ENCODE data around the gene PLCD4.

The PLCD4 gene

DNA sequence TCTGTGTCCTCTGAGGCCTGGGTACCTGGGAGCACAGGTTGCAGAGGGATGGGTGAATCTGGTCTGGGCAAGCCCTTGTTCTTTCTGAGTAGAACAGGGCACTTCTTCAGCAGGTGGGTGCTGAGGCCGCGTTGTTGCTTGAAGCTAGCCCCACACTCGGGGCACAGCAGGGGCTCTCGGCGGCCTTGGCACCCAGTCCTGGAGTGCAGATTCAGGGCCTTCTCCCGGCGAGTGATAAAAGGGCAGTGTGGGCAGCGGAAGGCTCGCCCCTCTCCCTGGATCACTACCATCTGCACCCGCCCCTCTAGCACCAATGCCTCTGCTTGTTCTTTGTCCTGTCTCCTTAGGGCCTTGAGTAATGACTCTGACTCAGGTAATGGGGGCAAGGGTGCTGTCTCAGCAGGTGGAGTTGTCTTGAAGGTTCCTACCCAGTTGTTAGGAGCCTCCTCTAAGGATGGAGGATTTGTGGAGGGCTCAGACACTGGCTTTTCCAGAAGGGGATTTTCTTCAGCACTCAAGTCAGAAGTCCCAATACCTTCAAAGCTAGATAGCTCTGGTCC is 36.1 kb downstream of the PLCD4 start:
- H3K27me3 Mint-ChIP-seq = no peaks in the 10 kb centered on the region
- H3K4me3 Mint-ChIP-seq = no peak overlapping the region
- ATAC-seq (no peak), DNase-seq (no peak)
- H3K9me3 Mint-ChIP-seq = no peaks in the 10 kb centered on the region
- peaks cover 6% of the 10 kb centered on the region for H3K4me1 Mint-ChIP-seq
- no peak overlapping the region for H3K27ac Mint-ChIP-seq

GRCh38 chr2:218644721-218645120 is 37.0 kb downstream of the PLCD4 start:
- H3K27me3 Mint-ChIP-seq = no peaks in the 10 kb centered on the region
- ATAC-seq (no peak), DNase-seq (no peak)
- no peaks in the 10 kb centered on the region for H3K9me3 Mint-ChIP-seq
- peaks cover 6% of the 10 kb centered on the region for H3K4me1 Mint-ChIP-seq
- peak overlapping the region; percentile 9 to 94 for H3K27ac Mint-ChIP-seq
- H3K4me3 Mint-ChIP-seq = no peak overlapping the region

- H3K9me3 Mint-ChIP-seq = no peaks in the 10 kb centered on the region
- H3K27ac Mint-ChIP-seq = peak overlapping the region in 1 of 2 donors; percentile 40
- H3K4me3 Mint-ChIP-seq = no peak overlapping the region
- ATAC-seq = no peak
- no peak for DNase-seq
- H3K27me3 Mint-ChIP-seq = no peaks in the 10 kb centered on the region
- peaks cover 6% of the 10 kb centered on the region for H3K4me1 Mint-ChIP-seq
These were observed 37.4 kb downstream of the PLCD4 start for GRCh38 chr2:218645126-218645525.

DNA sequence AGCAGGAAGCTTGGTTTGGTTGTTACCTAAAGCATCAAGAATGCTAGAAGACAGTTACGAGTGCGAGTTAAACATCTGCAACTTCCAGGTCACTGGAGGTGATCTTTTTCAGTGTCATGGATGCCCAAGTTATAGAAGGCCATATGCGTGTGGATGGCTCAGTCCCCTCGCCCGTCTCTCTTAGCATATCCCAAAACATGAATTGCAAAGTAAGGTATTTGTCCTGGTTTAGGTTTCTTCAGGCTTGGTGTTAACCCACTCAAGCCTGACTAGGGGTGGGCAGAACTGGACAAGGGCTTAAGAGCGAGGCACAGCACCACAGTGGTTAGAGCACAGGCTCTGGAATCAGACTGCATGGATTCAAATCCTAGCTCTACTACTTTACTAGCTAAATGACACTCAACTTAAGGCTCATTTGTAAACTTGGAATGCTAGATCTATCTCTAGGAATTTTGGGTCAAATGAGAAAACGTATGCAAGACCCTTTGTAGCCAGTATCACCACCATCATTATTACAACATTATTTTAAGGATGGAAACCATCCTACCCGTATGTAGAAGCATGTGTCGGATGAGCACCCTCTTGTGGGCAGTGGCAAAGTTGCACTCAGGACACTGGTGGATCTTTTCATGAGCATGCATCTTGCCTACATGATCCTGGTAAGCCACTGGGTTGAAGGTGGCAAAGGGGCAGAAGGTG is 40.5 kb downstream of the PLCD4 start:
- ATAC-seq (peak; percentile 83), DNase-seq (peak; percentile 39 to 58)
- Mint-ChIP-seq H3K4me3 (no peak overlapping the region), H3K27ac (no peak overlapping the region), H3K4me1 (peaks cover 13% of the 10 kb centered on the region), H3K9me3 (no peaks in the 10 kb centered on the region), H3K27me3 (no peaks in the 10 kb centered on the region)

GRCh38 chr2:218648787-218649100 is 41.0 kb downstream of the PLCD4 start:
- H3K27me3 Mint-ChIP-seq = no peaks in the 10 kb centered on the region
- peaks cover 13% of the 10 kb centered on the region for H3K4me1 Mint-ChIP-seq
- no peak overlapping the region for H3K4me3 Mint-ChIP-seq
- DNase-seq (no peak), ATAC-seq (peak; percentile 29)
- H3K9me3 Mint-ChIP-seq = no peaks in the 10 kb centered on the region
- no peak overlapping the region for H3K27ac Mint-ChIP-seq

- Mint-ChIP-seq H3K4me3 (no peak overlapping the region), H3K9me3 (no peaks in the 10 kb centered on the region), H3K4me1 (peaks cover 54% of the 10 kb centered on the region), H3K27me3 (no peaks in the 10 kb centered on the region), H3K27ac (no peak overlapping the region)
- DNase-seq (no peak), ATAC-seq (no peak)
These were observed 48.1 kb downstream of the PLCD4 start for GRCh38 chr2:218655751-218656150.

- peak; percentile 53 for ATAC-seq
- peak; percentile 43 to 53 for DNase-seq
- peaks cover 60% of the 10 kb centered on the region for H3K4me1 Mint-ChIP-seq
These were observed 51.1 kb downstream of the PLCD4 start for GRCh38 chr2:218658671-218659257.

DNA sequence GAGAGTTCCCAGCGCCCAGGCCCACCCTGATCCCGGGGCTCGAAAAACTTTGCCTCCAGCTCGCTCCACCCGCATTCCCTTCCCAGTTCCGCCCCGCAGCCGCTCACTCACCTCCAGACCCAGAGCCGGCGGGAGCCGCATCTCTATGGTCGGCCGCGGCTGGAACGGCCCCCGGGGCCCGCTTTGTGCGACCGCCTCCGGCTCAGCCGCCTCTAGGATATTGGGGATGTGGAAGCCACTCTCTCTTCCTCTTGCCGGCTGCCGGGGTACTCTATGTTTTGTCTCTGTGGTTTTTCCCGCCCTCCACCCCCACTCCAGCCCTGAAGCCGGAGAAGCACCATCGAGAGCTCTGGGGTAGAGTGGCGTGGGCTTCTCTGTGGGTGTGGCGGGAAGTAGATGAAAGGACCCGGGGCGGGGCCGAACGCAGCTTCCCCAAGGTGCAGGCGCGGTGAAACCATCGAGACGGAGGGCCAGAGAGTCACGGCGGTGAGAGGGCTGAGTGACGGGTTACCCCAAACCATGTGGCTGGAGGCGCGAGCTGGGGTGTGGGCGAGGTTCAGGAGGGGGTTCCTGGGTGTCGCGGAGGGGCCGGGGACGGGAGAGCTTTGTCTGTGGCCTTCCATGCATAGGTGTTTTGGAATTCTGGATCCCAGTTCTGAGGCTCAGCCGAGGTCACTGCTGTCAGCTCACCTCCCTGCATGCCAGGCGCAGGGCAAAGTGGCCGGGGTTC is 51.7 kb downstream of the PLCD4 start, which contains the start of the genes BCS1L and ZNF142:
BCS1L (plus strand) TSS at position 426 of the 730 bp plus-strand sequence. CDS start 1,305 bp downstream, outside the sequence.
ZNF142 (minus strand) TSS at position 366 of the 730 bp plus-strand sequence. CDS start 3,194 bp downstream, outside the sequence.
- H3K4me1 Mint-ChIP-seq = peaks cover 60% of the 10 kb centered on the region
- peak within 1 kb of the TSS; percentile 93 to 98 for H3K27ac Mint-ChIP-seq
- H3K4me3 Mint-ChIP-seq = peak within 1 kb of the TSS; percentile 92 to 99
- no peaks in the 10 kb centered on the region for H3K27me3 Mint-ChIP-seq
- H3K9me3 Mint-ChIP-seq = no peaks in the 10 kb centered on the region
- DNase-seq = peak; percentile 90 to 94
- peak; percentile 98 for ATAC-seq

More at GRCh38 chr2:218658671-218659257, 51.1 kb downstream of the PLCD4 start:
- Mint-ChIP-seq H3K27me3 (no peaks in the 10 kb centered on the region), H3K9me3 (no peaks in the 10 kb centered on the region), H3K4me3 (peak overlapping the region; percentile 92 to 99), H3K27ac (peak overlapping the region; percentile 93 to 98)

DNA sequence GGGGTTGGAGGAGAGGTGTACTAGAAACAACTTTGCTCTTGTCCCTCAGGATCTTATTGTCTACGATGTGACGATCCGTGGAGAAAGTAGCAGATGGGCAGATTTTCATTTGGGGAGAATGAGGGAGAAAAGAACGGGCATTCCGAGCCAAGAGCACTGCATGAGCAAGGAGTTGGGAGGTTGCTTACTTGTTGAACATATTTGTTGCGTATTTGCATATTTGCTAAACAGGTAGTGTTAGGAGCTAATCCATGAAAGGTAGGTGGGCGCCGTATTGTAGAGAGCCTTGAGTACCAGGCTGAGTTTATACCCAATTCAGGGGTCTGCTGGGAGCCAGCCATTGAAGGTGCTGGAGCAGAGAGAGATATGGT is 52.3 kb downstream of the PLCD4 start:
- peaks cover 58% of the 10 kb centered on the region for H3K4me1 Mint-ChIP-seq
- DNase-seq (no peak), ATAC-seq (no peak)
- H3K27me3 Mint-ChIP-seq = no peaks in the 10 kb centered on the region
- H3K27ac Mint-ChIP-seq = peak overlapping the region; percentile 74 to 98
- no peaks in the 10 kb centered on the region for H3K9me3 Mint-ChIP-seq
- peak overlapping the region; percentile 92 to 99 for H3K4me3 Mint-ChIP-seq

DNA sequence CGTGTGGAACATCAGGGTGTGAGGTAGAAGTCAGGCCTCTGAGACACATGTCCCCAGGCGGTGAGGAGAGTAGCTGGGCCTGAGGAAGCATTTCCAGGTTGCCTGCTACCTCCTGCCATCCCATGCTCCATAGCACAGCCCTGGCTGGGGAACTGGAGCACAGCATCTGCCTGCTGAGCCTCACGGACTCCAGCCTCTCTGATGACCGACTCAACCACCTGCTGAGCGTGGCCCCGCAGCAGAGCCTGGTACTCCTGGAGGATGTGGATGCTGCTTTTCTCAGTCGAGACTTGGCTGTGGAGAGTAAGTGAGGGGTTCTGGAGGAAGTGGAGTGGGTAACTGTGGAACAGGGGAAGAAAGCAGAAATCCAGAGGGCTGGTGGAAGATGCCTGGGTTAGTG is 54.7 kb downstream of the PLCD4 start:
- Mint-ChIP-seq H3K4me1 (peaks cover 39% of the 10 kb centered on the region), H3K9me3 (no peaks in the 10 kb centered on the region), H3K27me3 (no peaks in the 10 kb centered on the region), H3K4me3 (no peak overlapping the region), H3K27ac (peak overlapping the region in 1 of 2 donors; percentile 15)
- no peak for DNase-seq
- no peak for ATAC-seq

- ATAC-seq (no peak), DNase-seq (no peak)
- Mint-ChIP-seq H3K27me3 (no peaks in the 10 kb centered on the region), H3K9me3 (no peaks in the 10 kb centered on the region), H3K4me1 (peaks cover 35% of the 10 kb centered on the region), H3K4me3 (no peak overlapping the region), H3K27ac (no peak overlapping the region)
These were observed 55.1 kb downstream of the PLCD4 start for GRCh38 chr2:218662827-218663226.

- Mint-ChIP-seq H3K9me3 (no peaks in the 10 kb centered on the region), H3K4me3 (no peak overlapping the region), H3K27ac (no peak overlapping the region), H3K27me3 (no peaks in the 10 kb centered on the region), H3K4me1 (peaks cover 26% of the 10 kb centered on the region)
- ATAC-seq (no peak), DNase-seq (no peak)
These were observed 56.2 kb downstream of the PLCD4 start for GRCh38 chr2:218663901-218664300.

GRCh38 chr2:218664653-218665052 is 57.0 kb downstream of the PLCD4 start:
- no peaks in the 10 kb centered on the region for H3K27me3 Mint-ChIP-seq
- no peak overlapping the region for H3K4me3 Mint-ChIP-seq
- ATAC-seq (no peak), DNase-seq (no peak)
- H3K4me1 Mint-ChIP-seq = peaks cover 24% of the 10 kb centered on the region
- H3K27ac Mint-ChIP-seq = no peak overlapping the region
- H3K9me3 Mint-ChIP-seq = no peaks in the 10 kb centered on the region

DNA sequence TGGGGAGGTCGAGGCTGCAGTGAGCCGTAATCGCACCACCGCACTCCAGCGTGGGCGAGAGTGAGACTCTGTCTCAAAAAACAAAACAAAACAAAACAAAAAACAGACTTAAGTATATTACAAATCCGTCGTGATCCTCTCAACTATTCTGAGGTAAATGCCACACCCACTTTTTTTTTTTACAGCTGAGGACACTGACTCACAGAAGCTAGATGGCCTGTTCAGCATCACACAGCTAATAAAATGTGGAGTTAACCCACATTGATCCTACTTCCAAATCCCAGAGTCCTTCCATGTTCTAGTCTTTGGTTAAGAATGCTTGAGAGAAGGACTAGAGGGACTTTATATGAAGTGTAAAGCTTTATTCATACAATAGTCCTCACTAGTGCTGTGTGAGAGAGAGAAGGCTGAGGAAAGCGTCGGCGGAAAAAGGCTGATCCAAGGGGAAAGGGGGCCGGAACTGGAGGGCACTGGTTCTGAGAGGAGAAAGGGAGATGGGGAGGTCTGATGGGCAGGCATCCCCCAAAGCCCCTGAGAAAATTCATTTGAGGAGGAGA is 63.5 kb downstream of the PLCD4 start:
- Mint-ChIP-seq H3K9me3 (no peaks in the 10 kb centered on the region), H3K27ac (peak overlapping the region; percentile 97 to 98), H3K27me3 (no peaks in the 10 kb centered on the region), H3K4me3 (peak overlapping the region; percentile 97 to 100), H3K4me1 (peaks cover 33% of the 10 kb centered on the region)
- DNase-seq (no peak), ATAC-seq (no peak)

Measured in stimulated activated naive CD8-positive, alpha-beta T cell treated with anti-CD3 and anti-CD28 coated beads, Interleukin-15, amount 100 ng/mL, for 72 hours (primary cell).